Ovary (tissue), 3 donors: ENCODE results near the gene IGFBP2.

Experiments used
- POLR2A ChIP-seq: fragments of 450-650 bp; IDR thresholded peaks from one replicate; pipeline ENCODE4 v1.6.1; 2017; ENCODE audit warnings: antibody characterized with exemption, mild to moderate bottlenecking, moderate library complexity
- TF ChIP-seq, protein P1 (sequence below), 3 donors: fragments of 450-650 bp in 2 of 3; fragments of 200-600 bp in 1 of 3; IDR thresholded peaks; one replicate each; pipeline versions ENCODE4 v1.5.1 to v1.8.0; 2016 to 2022; ENCODE audit warnings: antibody characterized with exemption in 3 of 3, mild to moderate bottlenecking in 1 of 3
- donor health status: DM: no; HTN: no; CAD: no.

DNA sequence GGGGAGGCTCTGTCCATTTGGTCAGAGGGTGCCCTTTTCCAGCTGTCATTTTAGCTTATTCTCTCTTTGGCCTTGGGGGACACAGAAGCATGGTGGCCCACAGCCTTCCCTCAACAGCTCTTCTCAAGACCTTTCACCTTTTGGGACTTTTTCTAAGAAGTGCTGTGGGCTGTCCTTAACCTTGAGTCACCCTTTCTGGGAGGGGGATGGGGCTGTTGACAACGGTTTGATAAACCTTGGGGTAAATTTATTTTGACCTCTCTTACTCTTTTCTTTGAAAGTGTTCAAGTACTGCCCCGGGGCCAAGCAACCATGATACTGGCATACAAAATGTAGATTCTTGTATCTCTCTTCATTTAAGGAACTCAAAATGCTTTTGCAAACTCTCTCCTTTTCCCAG, 48.5 kb downstream of the IGFBP2 start:
- TF ChIP-seq, protein P1, sequence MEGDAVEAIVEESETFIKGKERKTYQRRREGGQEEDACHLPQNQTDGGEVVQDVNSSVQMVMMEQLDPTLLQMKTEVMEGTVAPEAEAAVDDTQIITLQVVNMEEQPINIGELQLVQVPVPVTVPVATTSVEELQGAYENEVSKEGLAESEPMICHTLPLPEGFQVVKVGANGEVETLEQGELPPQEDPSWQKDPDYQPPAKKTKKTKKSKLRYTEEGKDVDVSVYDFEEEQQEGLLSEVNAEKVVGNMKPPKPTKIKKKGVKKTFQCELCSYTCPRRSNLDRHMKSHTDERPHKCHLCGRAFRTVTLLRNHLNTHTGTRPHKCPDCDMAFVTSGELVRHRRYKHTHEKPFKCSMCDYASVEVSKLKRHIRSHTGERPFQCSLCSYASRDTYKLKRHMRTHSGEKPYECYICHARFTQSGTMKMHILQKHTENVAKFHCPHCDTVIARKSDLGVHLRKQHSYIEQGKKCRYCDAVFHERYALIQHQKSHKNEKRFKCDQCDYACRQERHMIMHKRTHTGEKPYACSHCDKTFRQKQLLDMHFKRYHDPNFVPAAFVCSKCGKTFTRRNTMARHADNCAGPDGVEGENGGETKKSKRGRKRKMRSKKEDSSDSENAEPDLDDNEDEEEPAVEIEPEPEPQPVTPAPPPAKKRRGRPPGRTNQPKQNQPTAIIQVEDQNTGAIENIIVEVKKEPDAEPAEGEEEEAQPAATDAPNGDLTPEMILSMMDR (IDR thresholded peaks at IDR 0.05): no peak
- TF ChIP-seq POLR2A: no peak
